Ovary (tissue), 3 donors: ENCODE data around the gene DOCK2.

ENCODE experiments used
- EP300 ChIP-seq: sonication (generic); formaldehyde crosslinking; IDR thresholded peaks from one replicate; pipeline ENCODE4 v1.6.1; 2017; ENCODE audit warnings: antibody characterized with exemption
- POLR2A ChIP-seq: fragments of 450-650 bp; IDR thresholded peaks from one replicate; pipeline ENCODE4 v1.6.1; 2017; ENCODE audit warnings: antibody characterized with exemption, mild to moderate bottlenecking, moderate library complexity
- TF ChIP-seq, protein P1 (sequence below), 3 donors: fragments of 450-650 bp in 2 of 3; fragments of 200-600 bp in 1 of 3; IDR thresholded peaks; one replicate each; pipeline versions ENCODE4 v1.5.1 to v1.8.0; 2016 to 2022; ENCODE audit warnings: antibody characterized with exemption in 3 of 3, mild to moderate bottlenecking in 1 of 3
- donor health status: DM: no; HTN: no; CAD: no.

DNA sequence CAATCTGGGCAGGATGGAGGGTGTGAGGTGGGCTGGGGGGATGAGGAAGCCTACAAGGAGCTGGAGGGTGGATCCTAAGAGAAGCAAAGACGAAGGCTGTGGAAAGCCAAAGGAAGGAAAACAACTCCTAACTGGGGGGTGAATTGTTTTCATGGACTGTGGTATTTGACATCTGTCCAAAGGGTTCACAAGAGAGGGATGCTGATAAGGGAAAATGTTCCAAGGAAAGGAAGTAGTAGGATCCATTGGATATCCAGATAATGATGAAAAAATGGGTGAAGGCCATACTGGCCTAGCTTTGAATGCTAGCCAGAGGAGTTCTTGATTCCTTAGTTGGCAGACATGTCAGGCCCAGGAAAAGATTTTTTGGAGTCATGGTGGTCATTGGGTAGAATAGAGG, 416.8 kb downstream of the DOCK2 start:
- TF ChIP-seq, protein P1, sequence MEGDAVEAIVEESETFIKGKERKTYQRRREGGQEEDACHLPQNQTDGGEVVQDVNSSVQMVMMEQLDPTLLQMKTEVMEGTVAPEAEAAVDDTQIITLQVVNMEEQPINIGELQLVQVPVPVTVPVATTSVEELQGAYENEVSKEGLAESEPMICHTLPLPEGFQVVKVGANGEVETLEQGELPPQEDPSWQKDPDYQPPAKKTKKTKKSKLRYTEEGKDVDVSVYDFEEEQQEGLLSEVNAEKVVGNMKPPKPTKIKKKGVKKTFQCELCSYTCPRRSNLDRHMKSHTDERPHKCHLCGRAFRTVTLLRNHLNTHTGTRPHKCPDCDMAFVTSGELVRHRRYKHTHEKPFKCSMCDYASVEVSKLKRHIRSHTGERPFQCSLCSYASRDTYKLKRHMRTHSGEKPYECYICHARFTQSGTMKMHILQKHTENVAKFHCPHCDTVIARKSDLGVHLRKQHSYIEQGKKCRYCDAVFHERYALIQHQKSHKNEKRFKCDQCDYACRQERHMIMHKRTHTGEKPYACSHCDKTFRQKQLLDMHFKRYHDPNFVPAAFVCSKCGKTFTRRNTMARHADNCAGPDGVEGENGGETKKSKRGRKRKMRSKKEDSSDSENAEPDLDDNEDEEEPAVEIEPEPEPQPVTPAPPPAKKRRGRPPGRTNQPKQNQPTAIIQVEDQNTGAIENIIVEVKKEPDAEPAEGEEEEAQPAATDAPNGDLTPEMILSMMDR (IDR thresholded peaks at IDR 0.05), result no peak
- TF ChIP-seq POLR2A, result no peak
- TF ChIP-seq EP300, result no peak
